ENCODE data around the gene SLC17A8.

DNA sequence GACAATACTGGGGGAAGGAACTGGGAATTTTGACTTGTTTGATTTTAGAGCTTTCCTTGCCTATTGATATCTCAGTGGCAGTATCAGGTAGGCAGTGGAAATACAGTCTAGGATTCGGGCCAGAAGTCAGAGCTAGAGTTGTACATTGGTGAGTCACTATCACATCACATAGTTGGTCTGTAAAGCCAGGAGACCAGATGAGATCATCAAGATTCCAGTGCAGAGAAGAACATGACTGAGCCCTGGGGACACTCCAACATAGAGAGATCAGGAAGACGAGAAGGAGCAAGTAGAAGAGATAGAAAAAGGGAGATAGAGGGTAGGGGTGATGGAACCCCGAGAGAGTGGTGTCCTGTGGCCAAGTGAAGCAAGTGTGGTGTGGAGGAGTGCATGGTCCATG, 70.2 kb downstream of the SLC17A8 start:
- TF ChIP-seq, protein P1, sequence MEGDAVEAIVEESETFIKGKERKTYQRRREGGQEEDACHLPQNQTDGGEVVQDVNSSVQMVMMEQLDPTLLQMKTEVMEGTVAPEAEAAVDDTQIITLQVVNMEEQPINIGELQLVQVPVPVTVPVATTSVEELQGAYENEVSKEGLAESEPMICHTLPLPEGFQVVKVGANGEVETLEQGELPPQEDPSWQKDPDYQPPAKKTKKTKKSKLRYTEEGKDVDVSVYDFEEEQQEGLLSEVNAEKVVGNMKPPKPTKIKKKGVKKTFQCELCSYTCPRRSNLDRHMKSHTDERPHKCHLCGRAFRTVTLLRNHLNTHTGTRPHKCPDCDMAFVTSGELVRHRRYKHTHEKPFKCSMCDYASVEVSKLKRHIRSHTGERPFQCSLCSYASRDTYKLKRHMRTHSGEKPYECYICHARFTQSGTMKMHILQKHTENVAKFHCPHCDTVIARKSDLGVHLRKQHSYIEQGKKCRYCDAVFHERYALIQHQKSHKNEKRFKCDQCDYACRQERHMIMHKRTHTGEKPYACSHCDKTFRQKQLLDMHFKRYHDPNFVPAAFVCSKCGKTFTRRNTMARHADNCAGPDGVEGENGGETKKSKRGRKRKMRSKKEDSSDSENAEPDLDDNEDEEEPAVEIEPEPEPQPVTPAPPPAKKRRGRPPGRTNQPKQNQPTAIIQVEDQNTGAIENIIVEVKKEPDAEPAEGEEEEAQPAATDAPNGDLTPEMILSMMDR (optimal IDR thresholded peaks at IDR 0.05 in 1 of 3, IDR thresholded peaks at IDR 0.05 in 1 of 3, conservative IDR thresholded peaks at IDR 0.05 in 1 of 3; ENCODE audit: extremely low read depth in 1 of 3, insufficient read depth in 2 of 3, low read length in 3 of 3): no peak
- TF ChIP-seq EZH2 (IDR thresholded peaks at IDR 0.05; ENCODE audit: low read length): no peak

Measured in keratinocyte (primary cell).